OCI-LY3 (cell line): ENCODE measurements around the gene TNFRSF14.

Experiments used
- H2AFZ ChIP-seq: fragments of 200-600, 300-600 bp; shearing (Covaris generic); 2 replicates; pipeline ENCODE4 v1.6.0; 2014; ENCODE audit warnings: antibody characterized with exemption, low read depth, low read length
- H3K27ac ChIP-seq: fragments of 200-600, 300-600 bp; sonication (generic); 2 replicates; pipeline ENCODE4 v1.5.1; 2014; ENCODE audit warnings: mild to moderate bottlenecking, low read length, moderate library complexity, mixed read lengths
- H3K27me3 ChIP-seq: fragments of 200-600, 300-600 bp; sonication (generic); 2 replicates; pipeline ENCODE4 v1.6.1; 2014; ENCODE audit warnings: low read depth, low read length, mixed read lengths
- H3K36me3 ChIP-seq: fragments of 200-600, 300-600 bp; sonication (generic); replicated peaks from 2 replicates; pipeline ENCODE3; 2014; ENCODE audit warnings: low read depth, low read length, mixed read lengths
- H3K4me1 ChIP-seq: fragments of 300-600, 200-600 bp; sonication (generic); 2 replicates; pipeline ENCODE4 v1.6.1; 2014; ENCODE audit warnings: low read length, mixed read lengths
- H3K4me2 ChIP-seq: fragments of 200-600, 300-600 bp; sonication (generic); 2 replicates; pipeline ENCODE4 v1.6.1; 2014; ENCODE audit warnings: low read length, mixed read lengths
- H3K4me3 ChIP-seq: fragments of 300-600, 200-600 bp; sonication (generic); 2 replicates; pipeline ENCODE4 v1.5.1; 2014; ENCODE audit warnings: antibody characterized with exemption, mild to moderate bottlenecking, low read length, moderate library complexity
- H3K79me2 ChIP-seq: fragments of 300-600, 200-600 bp; shearing (Covaris generic); 2 replicates; pipeline ENCODE4 v1.6.1; 2014; ENCODE audit warnings: mild to moderate bottlenecking, low read length, mixed read lengths
- H3K9ac ChIP-seq: fragments of 300-600, 200-600 bp; shearing (Covaris generic); 2 replicates; pipeline ENCODE4 v1.6.0; 2014; ENCODE audit warnings: mild to moderate bottlenecking, low read length, moderate library complexity
- H3K9me3 ChIP-seq: fragments of 200-600, 300-600 bp; shearing (Covaris generic); 2 replicates; pipeline ENCODE4 v1.6.1; 2014; ENCODE audit warnings: low read length, mixed read lengths; ENCODE audit not compliant: insufficient read depth
- H4K20me1 ChIP-seq: fragments of 200-600, 300-600 bp; sonication (generic); 2 replicates; pipeline ENCODE4 v1.6.1; 2016; ENCODE audit warnings: low read length, mixed read lengths; ENCODE audit not compliant: insufficient read depth
- CTCF ChIP-seq: fragments of 200-600, 300-600 bp; sonication (generic); IDR thresholded peaks from 2 replicates; pipeline ENCODE4 v1.5.1; 2014; ENCODE audit warnings: antibody characterized with exemption, low read length, low read depth
- EZH2phosphoT487 ChIP-seq: fragments of 200-600 bp; shearing (Covaris generic); IDR thresholded peaks from 2 replicates; pipeline ENCODE4 v1.6.1; 2018; ENCODE audit warnings: antibody characterized with exemption, mixed run types, low read depth

Gene TNFRSF14

GRCh38 chr1:2542246-2542915, 13.8 kb upstream of the TNFRSF14 start:
- TF ChIP-seq CTCF (no peak), EZH2phosphoT487 (no peak)
- Histone ChIP-seq H2AFZ (no peak overlapping the region), H3K9ac (no peak overlapping the region), H4K20me1 (no peaks in the 10 kb centered on the region), H3K27ac (no peak overlapping the region), H3K79me2 (no peaks in the 10 kb centered on the region), H3K36me3 (no peaks in the 10 kb centered on the region), H3K4me3 (no peak overlapping the region), H3K4me1 (peaks cover 4% of the 10 kb centered on the region; the same call in 1 of the 2 replicates), H3K27me3 (no peaks in the 10 kb centered on the region), H3K9me3 (no peaks in the 10 kb centered on the region), H3K4me2 (no peak overlapping the region)

- Histone ChIP-seq H3K4me1 (peaks cover 15% of the 10 kb centered on the region), H4K20me1 (no peaks in the 10 kb centered on the region), H3K36me3 (no peaks in the 10 kb centered on the region), H2AFZ (no peak overlapping the region), H3K27ac (no peak overlapping the region), H3K4me2 (no peak overlapping the region), H3K9ac (no peak overlapping the region), H3K79me2 (no peaks in the 10 kb centered on the region), H3K9me3 (no peaks in the 10 kb centered on the region), H3K27me3 (no peaks in the 10 kb centered on the region), H3K4me3 (no peak overlapping the region)
- TF ChIP-seq EZH2phosphoT487 (no peak), CTCF (no peak)
These were observed 12.6 kb upstream of the TNFRSF14 start for GRCh38 chr1:2543543-2544092.

- TF ChIP-seq CTCF: no peak
- no peak for TF ChIP-seq EZH2phosphoT487
- Histone ChIP-seq H3K79me2 (no peaks in the 10 kb centered on the region), H2AFZ (no peak overlapping the region), H3K4me2 (no peak overlapping the region), H4K20me1 (no peaks in the 10 kb centered on the region), H3K27ac (no peak overlapping the region), H3K9ac (no peak overlapping the region), H3K4me3 (no peak overlapping the region), H3K36me3 (no peaks in the 10 kb centered on the region), H3K9me3 (no peaks in the 10 kb centered on the region), H3K27me3 (no peaks in the 10 kb centered on the region), H3K4me1 (peaks cover 21% of the 10 kb centered on the region)
These were observed 11.9 kb upstream of the TNFRSF14 start for GRCh38 chr1:2544093-2544874.

- H3K9me3 ChIP-seq: no peaks in the 10 kb centered on the region
- H3K4me1 ChIP-seq: peaks cover 28% of the 10 kb centered on the region
- no peak for TF ChIP-seq EZH2phosphoT487
- no peak for TF ChIP-seq CTCF
- no peaks in the 10 kb centered on the region for H3K79me2 ChIP-seq
- no peak overlapping the region for H2AFZ ChIP-seq
- H3K9ac ChIP-seq: peak overlapping the region; percentile 57; the same call in 1 of the 2 replicates
- no peaks in the 10 kb centered on the region for H3K36me3 ChIP-seq
- H3K27ac ChIP-seq: no peak overlapping the region
- peak overlapping the region; percentile 93 for H3K4me2 ChIP-seq
- no peaks in the 10 kb centered on the region for H4K20me1 ChIP-seq
- no peaks in the 10 kb centered on the region for H3K27me3 ChIP-seq
- H3K4me3 ChIP-seq: peak overlapping the region; percentile 79
These were observed 11.1 kb upstream of the TNFRSF14 start for GRCh38 chr1:2544875-2545640.
